ENCODE results near the gene TMEM179.

Gene TMEM179

DNA sequence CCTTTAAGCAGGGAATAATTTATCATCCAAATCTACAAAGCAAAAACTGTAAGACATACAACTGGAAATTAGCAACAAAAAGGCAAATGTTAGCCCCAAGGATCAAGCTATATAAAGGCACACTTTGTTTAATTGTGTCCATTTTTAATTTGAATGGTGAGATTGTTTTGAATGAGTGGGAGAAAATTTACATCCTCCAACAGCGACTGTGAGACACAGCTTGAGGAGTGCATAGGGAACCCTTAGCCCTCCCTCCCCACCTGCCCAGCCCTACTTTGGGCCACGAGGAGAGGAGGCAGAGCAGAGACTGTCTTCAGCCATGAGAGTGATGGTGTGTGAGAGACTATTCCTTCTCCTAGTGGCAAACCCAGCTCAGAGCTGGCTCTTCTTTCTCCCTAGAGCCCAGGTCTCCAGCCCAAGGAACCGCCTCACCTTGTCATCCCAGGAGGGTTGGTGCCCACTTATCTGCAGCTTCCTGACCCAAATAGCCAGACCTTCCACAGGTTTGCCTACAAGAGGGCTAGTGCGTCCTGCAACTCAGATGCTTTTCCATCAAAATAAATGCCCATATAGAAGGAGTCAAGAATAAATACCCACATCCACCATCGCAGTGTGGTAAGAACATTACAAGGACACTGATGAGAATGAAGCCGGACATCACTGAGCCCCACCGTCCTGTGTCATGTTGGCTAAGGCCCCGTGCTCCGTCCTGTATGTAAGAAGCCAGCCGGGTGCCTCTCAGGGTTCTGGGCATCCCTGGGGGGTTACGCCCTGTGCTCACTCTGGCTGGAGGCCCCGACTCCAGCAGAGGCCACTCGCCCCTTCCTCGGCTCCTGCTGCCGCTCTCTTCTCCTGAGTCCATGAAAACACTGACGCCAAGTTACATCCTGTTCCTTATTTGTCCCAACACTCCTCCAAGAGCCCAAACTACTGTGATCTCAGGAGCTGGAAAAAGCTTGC lies 61.4 kb downstream of the TMEM179 start:
- DNase-seq (ENCODE audit: low read depth): no peak
- TF ChIP-seq, protein P1, sequence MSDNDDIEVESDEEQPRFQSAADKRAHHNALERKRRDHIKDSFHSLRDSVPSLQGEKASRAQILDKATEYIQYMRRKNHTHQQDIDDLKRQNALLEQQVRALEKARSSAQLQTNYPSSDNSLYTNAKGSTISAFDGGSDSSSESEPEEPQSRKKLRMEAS (IDR thresholded peaks at IDR 0.05; ENCODE audit: low read depth, low read length): no peak
- TF ChIP-seq, protein P2, sequence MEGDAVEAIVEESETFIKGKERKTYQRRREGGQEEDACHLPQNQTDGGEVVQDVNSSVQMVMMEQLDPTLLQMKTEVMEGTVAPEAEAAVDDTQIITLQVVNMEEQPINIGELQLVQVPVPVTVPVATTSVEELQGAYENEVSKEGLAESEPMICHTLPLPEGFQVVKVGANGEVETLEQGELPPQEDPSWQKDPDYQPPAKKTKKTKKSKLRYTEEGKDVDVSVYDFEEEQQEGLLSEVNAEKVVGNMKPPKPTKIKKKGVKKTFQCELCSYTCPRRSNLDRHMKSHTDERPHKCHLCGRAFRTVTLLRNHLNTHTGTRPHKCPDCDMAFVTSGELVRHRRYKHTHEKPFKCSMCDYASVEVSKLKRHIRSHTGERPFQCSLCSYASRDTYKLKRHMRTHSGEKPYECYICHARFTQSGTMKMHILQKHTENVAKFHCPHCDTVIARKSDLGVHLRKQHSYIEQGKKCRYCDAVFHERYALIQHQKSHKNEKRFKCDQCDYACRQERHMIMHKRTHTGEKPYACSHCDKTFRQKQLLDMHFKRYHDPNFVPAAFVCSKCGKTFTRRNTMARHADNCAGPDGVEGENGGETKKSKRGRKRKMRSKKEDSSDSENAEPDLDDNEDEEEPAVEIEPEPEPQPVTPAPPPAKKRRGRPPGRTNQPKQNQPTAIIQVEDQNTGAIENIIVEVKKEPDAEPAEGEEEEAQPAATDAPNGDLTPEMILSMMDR (IDR thresholded peaks at IDR 0.05; ENCODE audit: low read depth, low read length): no peak
- TF ChIP-seq MYC (IDR thresholded peaks at IDR 0.05; ENCODE audit: low read depth, low read length): no peak
- TF ChIP-seq POLR2A (IDR thresholded peaks at IDR 0.05; ENCODE audit: extremely low read depth, insufficient read length): no peak
- H3K4me3 ChIP-seq (ENCODE audit: low read depth, low read length): no peak overlapping the region

- H3K4me3 ChIP-seq (ENCODE audit: low read depth, low read length): no peak overlapping the region
- TF ChIP-seq MYC (IDR thresholded peaks at IDR 0.05; ENCODE audit: low read depth, low read length): no peak
- TF ChIP-seq POLR2A (IDR thresholded peaks at IDR 0.05; ENCODE audit: extremely low read depth, insufficient read length): no peak
- TF ChIP-seq, protein P1 (IDR thresholded peaks at IDR 0.05; ENCODE audit: low read depth, low read length): no peak
- TF ChIP-seq, protein P2 (IDR thresholded peaks at IDR 0.05; ENCODE audit: low read depth, low read length): no peak
- DNase-seq (ENCODE audit: low read depth): no peak
These were observed 62.6 kb downstream of the TMEM179 start for GRCh38 chr14:104541905-104542465.
